Duodenal mucosa (tissue), 2 donors: Measurements from ENCODE around the gene CHST8.
"Not testable (repeated sequence)": the region's sequence is repeated elsewhere in the genome, so short reads cannot be mapped to it uniquely, and the experiment has no call there.

Experiments used
- H3K27ac ChIP-seq: one replicate; pipeline ENCODE4 v1.7.0; 2013; ENCODE audit warnings: low read depth, low read length
- H3K27me3 ChIP-seq, 2 donors: one replicate each; pipeline ENCODE4 v1.7.0; 2013; ENCODE audit warnings: low read length in 2 of 2, control low read depth in 1 of 2; ENCODE audit not compliant: insufficient read depth in 2 of 2, control insufficient read depth in 1 of 2
- H3K36me3 ChIP-seq, 2 donors: one replicate each; pipeline ENCODE4 v1.7.0; 2013; ENCODE audit warnings: low read length in 2 of 2, control low read depth in 1 of 2; ENCODE audit not compliant: insufficient read depth in 2 of 2, control insufficient read depth in 1 of 2
- H3K4me1 ChIP-seq, 2 donors: one replicate each; pipeline ENCODE4 v1.7.0; 2013; ENCODE audit warnings: low read length in 2 of 2, control low read depth in 1 of 2; ENCODE audit not compliant: insufficient read depth in 2 of 2, control insufficient read depth in 1 of 2
- H3K4me3 ChIP-seq, 2 donors: one replicate each; pipeline ENCODE4 v1.7.0; 2013; ENCODE audit warnings: low read length in 2 of 2, low read depth in 1 of 2
- H3K9ac ChIP-seq, 2 donors: one replicate each; pipeline ENCODE4 v1.7.0; 2013; ENCODE audit warnings: low read length in 2 of 2, low read depth in 1 of 2
- H3K9me3 ChIP-seq, 2 donors: one replicate each; pipeline ENCODE4 v1.7.0; 2013; ENCODE audit warnings: low read length in 2 of 2, control low read depth in 1 of 2; ENCODE audit not compliant: control insufficient read depth in 1 of 2

Gene CHST8

GRCh38 chr19:33601583-33601982 is 20.2 kb upstream of the CHST8 start:
- Histone ChIP-seq H3K4me3 (no peak overlapping the region), H3K36me3 (no peaks in the 10 kb centered on the region), H3K27me3 (no peaks in the 10 kb centered on the region), H3K9ac (no peak overlapping the region), H3K4me1 (no peaks in the 10 kb centered on the region), H3K9me3 (peaks cover 14 to 17% of the 10 kb centered on the region in 2 donors), H3K27ac (no peak overlapping the region)

- Histone ChIP-seq H3K4me1 (no peaks in the 10 kb centered on the region), H3K27me3 (no peaks in the 10 kb centered on the region), H3K9me3 (peaks cover 14 to 17% of the 10 kb centered on the region in 2 donors), H3K9ac (no peak overlapping the region), H3K27ac (no peak overlapping the region), H3K4me3 (no peak overlapping the region), H3K36me3 (no peaks in the 10 kb centered on the region)
Measured at GRCh38 chr19:33602576-33603204, 19.1 kb upstream of the CHST8 start.

GRCh38 chr19:33603377-33603776 is 18.4 kb upstream of the CHST8 start:
- Histone ChIP-seq H3K9me3 (peaks cover 14 to 17% of the 10 kb centered on the region in 2 donors), H3K4me3 (no peak overlapping the region), H3K27ac (no peak overlapping the region), H3K9ac (no peak overlapping the region), H3K27me3 (no peaks in the 10 kb centered on the region), H3K36me3 (no peaks in the 10 kb centered on the region), H3K4me1 (no peaks in the 10 kb centered on the region)

GRCh38 chr19:33604651-33605050 is 17.1 kb upstream of the CHST8 start:
- Histone ChIP-seq H3K36me3 (no peaks in the 10 kb centered on the region), H3K27me3 (no peaks in the 10 kb centered on the region), H3K27ac (no peak overlapping the region), H3K9ac (no peak overlapping the region), H3K9me3 (peaks cover 14 to 17% of the 10 kb centered on the region in 2 donors), H3K4me3 (no peak overlapping the region), H3K4me1 (no peaks in the 10 kb centered on the region)

- H3K36me3 ChIP-seq, H3K27me3 ChIP-seq, H3K27ac ChIP-seq, H3K9ac ChIP-seq, H3K4me1 ChIP-seq, H3K4me3 ChIP-seq: not testable (repeated sequence)
- H3K9me3 ChIP-seq, result peaks cover 12 to 13% of the 10 kb centered on the region in 2 donors
Measured at GRCh38 chr19:33605803-33606295, 15.9 kb upstream of the CHST8 start.

- no peak overlapping the region for H3K4me3 ChIP-seq
- no peak overlapping the region for H3K9ac ChIP-seq
- no peaks in the 10 kb centered on the region for H3K36me3 ChIP-seq
- no peaks in the 10 kb centered on the region for H3K27me3 ChIP-seq
- peaks cover 5 to 9% of the 10 kb centered on the region in 2 donors for H3K9me3 ChIP-seq
- H3K4me1 ChIP-seq, result no peaks in the 10 kb centered on the region
- H3K27ac ChIP-seq, result no peak overlapping the region
Measured at GRCh38 chr19:33606556-33606955, 15.2 kb upstream of the CHST8 start.

GRCh38 chr19:33609353-33609752 is 12.4 kb upstream of the CHST8 start:
- H3K27me3 ChIP-seq, result peaks cover 0 to 4% of the 10 kb centered on the region in 2 donors
- no peaks in the 10 kb centered on the region for H3K9me3 ChIP-seq
- no peaks in the 10 kb centered on the region for H3K36me3 ChIP-seq
- no peaks in the 10 kb centered on the region for H3K4me1 ChIP-seq
- H3K27ac ChIP-seq, result no peak overlapping the region
- H3K9ac ChIP-seq, result no peak overlapping the region
- H3K4me3 ChIP-seq, result no peak overlapping the region

GRCh38 chr19:33610588-33610987 is 11.2 kb upstream of the CHST8 start:
- Histone ChIP-seq H3K9me3 (no peaks in the 10 kb centered on the region), H3K9ac (no peak overlapping the region), H3K27me3 (peaks cover 0 to 4% of the 10 kb centered on the region in 2 donors), H3K4me3 (no peak overlapping the region), H3K36me3 (no peaks in the 10 kb centered on the region), H3K27ac (no peak overlapping the region), H3K4me1 (no peaks in the 10 kb centered on the region)

GRCh38 chr19:33612928-33613619 is 8.7 kb upstream of the CHST8 start:
- Histone ChIP-seq H3K4me1 (no peaks in the 10 kb centered on the region), H3K4me3 (no peak overlapping the region), H3K9ac (no peak overlapping the region)

GRCh38 chr19:33613620-33614000 is 8.1 kb upstream of the CHST8 start:
- Histone ChIP-seq H3K4me1 (no peaks in the 10 kb centered on the region), H3K9ac (no peak overlapping the region), H3K36me3 (no peaks in the 10 kb centered on the region), H3K27ac (no peak overlapping the region), H3K9me3 (no peaks in the 10 kb centered on the region), H3K4me3 (no peak overlapping the region), H3K27me3 (peaks cover 3 to 6% of the 10 kb centered on the region in 2 donors)

More at GRCh38 chr19:33612928-33613619, 8.7 kb upstream of the CHST8 start:
- Histone ChIP-seq H3K36me3 (no peaks in the 10 kb centered on the region), H3K9me3 (no peaks in the 10 kb centered on the region), H3K27me3 (peaks cover 3 to 6% of the 10 kb centered on the region in 2 donors), H3K27ac (no peak overlapping the region)
